ENCODE data around the gene FOXL2. TPM values are rescaled to one million over a fixed set of nuclear protein-coding genes. Genes with fewer than 3 reads are reported as not detected.

Gene FOXL2
- total RNA-seq, 1 experiment from 2014 or later = 0.22 TPM

DNA sequence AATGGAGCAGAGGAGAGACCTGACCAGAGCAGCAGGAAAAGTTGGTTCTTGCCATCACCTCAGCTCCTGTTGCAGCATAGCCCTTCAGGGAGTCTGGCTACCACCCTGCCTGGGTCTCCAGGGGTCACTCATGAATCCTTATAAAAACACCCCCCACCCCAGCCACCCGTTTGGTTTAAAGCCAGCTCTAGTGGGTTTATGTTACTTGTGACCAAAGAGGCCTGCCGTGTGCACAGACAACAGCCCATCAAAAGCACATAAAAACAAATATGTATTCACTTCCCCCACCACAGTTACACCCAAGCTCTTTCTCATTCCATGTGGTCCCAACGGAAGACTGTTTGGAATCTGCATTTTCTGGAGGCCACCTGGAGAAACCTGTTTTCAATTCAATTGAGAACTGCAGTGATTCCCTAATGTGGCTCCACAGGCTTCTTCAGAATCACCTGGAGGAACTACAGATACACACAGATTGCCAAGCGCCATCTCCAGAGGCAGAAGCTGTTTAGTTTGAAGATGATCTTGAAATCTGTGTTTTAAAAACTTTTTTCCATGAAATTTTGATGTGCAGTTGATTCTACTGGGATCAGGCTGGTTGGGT is 13.8 kb downstream of the FOXL2 start:
- H3K9me3 Mint-ChIP-seq = peaks cover 4% of the 10 kb centered on the region in 2 experiments; a peak in 4 of 5 replicates
- H2AK5ac ChIP-seq (ENCODE audit: insufficient read length, low read length) = no peak overlapping the region
- peak overlapping the region in 1 of 2 experiments; percentile 40; a peak in 1 of 5 replicates for H3K4me3 Mint-ChIP-seq
- H3K36me3 Mint-ChIP-seq (ENCODE audit: insufficient read depth in 1 of 3, low read depth in 3 of 3) = no peaks in the 10 kb centered on the region
- no peak overlapping the region for H2BK15ac ChIP-seq (ENCODE audit: low read depth, low read length)
- H3K4me1 Mint-ChIP-seq = peaks cover 27 to 38% of the 10 kb centered on the region in 2 experiments
- no peak overlapping the region for H3K9ac ChIP-seq (ENCODE audit: extremely low read depth, insufficient read length, low read length)
- no peak overlapping the region for H2BK5ac ChIP-seq (ENCODE audit: insufficient read length, low read length)
- no CpG with 5 or more reads among the region's 4 CpGs for WGBS (ENCODE audit: extremely low coverage, insufficient read length, low lambda C conversion rate)
- peaks cover 18% of the 10 kb centered on the region for H3K27me3 ChIP-seq (ENCODE audit: insufficient read depth, low read length)
- H3K4me2 ChIP-seq (ENCODE audit: insufficient read depth, insufficient read length, low read length) = no peak overlapping the region
- no peak overlapping the region for H3K27ac ChIP-seq (ENCODE audit: insufficient read length, low read depth, low read length)
- no peaks in the 10 kb centered on the region for H3K9me3 ChIP-seq (ENCODE audit: control insufficient read depth, low read depth, low read length)
- no peak for DNase-seq
- TF ChIP-seq CTCF (conservative IDR thresholded peaks at IDR 0.05) = no peak
- no peaks in the 10 kb centered on the region for H3K79me1 ChIP-seq (ENCODE audit: insufficient read depth, low read depth, low read length, poor library complexity, severe bottlenecking)
- H2BK120ac ChIP-seq (ENCODE audit: low read depth, low read length, poor library complexity, severe bottlenecking) = no peak overlapping the region
- no peak overlapping the region for H3K18ac ChIP-seq (ENCODE audit: insufficient read length, low read depth, low read length)
- H3K23me2 ChIP-seq (ENCODE audit: insufficient read length, low read depth, low read length, poor library complexity, severe bottlenecking) = peaks cover 11% of the 10 kb centered on the region
- peaks cover 60% of the 10 kb centered on the region for H3K27me3 Mint-ChIP-seq (ENCODE audit: low read depth)
- peaks cover 2% of the 10 kb centered on the region; the same call in 1 of the 2 replicates for H3K4me1 ChIP-seq (ENCODE audit: insufficient read depth, low read length)
- no peak overlapping the region for H4K91ac ChIP-seq (ENCODE audit: insufficient read length, low read depth, low read length)
- H3K27ac Mint-ChIP-seq = no peak overlapping the region
- H3K79me2 ChIP-seq (ENCODE audit: insufficient read depth, low read length) = no peaks in the 10 kb centered on the region
- H3T11ph ChIP-seq (ENCODE audit: low read length) = no peak overlapping the region
- no peak overlapping the region for H2BK20ac ChIP-seq (ENCODE audit: low read depth, low read length, poor library complexity, severe bottlenecking)
- H3K56ac ChIP-seq (ENCODE audit: insufficient read length, low read depth, low read length) = no peak overlapping the region
- H4K8ac ChIP-seq (replicated peaks; ENCODE audit: insufficient read length, low read depth, low read length) = no peak overlapping the region
- no peak overlapping the region for H4K5ac ChIP-seq (ENCODE audit: insufficient read length, low read depth, low read length)
- H4K20me1 ChIP-seq (ENCODE audit: control insufficient read depth, insufficient read depth, insufficient read length) = no peaks in the 10 kb centered on the region
- no peak overlapping the region for H2BK12ac ChIP-seq (ENCODE audit: insufficient read length, low read depth, low read length)
- H3K23ac ChIP-seq (ENCODE audit: insufficient read length, low read depth, low read length) = no peak overlapping the region
- no peak overlapping the region for H3K14ac ChIP-seq (ENCODE audit: insufficient read depth, low read length)
- no peak overlapping the region for H2AFZ ChIP-seq (ENCODE audit: low read length)
- H3K4ac ChIP-seq (ENCODE audit: low read depth, low read length) = no peak overlapping the region

Data from H9 (cell line).